Right cardiac atrium (tissue), 5 donors: ENCODE data around the gene TRAF7. TPM values are rescaled to one million over a fixed set of nuclear protein-coding genes. Genes with fewer than 3 reads are reported as not detected.
"Not testable (repeated sequence)": the region's sequence is repeated elsewhere in the genome, so short reads cannot be mapped to it uniquely, and the experiment has no call there.

Experiments used
- ATAC-seq, 2 donors: fragments of 200-7000 bp; cut with Tn5 transposase; one replicate each; pipeline versions ENCODE4 v1.8.0 to v1.9.1; 2020; ENCODE audit warnings: moderate library complexity in 2 of 2, mild to moderate bottlenecking in 1 of 2
- DNase-seq, 3 donors: peaks; one replicate each; pipeline ENCODE4 v3.0.0-alpha.2; 2020
- H3K27ac ChIP-seq: one replicate; pipeline ENCODE4 v1.5.1; 2013; ENCODE audit warnings: mild to moderate bottlenecking, low read length, control low read depth, moderate library complexity
- H3K27me3 ChIP-seq: one replicate; pipeline ENCODE4 v1.6.1; 2013; ENCODE audit not compliant: control insufficient read depth, insufficient read depth
- H3K4me1 ChIP-seq: one replicate; pipeline ENCODE4 v1.6.1; 2013; ENCODE audit warnings: low read length; ENCODE audit not compliant: control insufficient read depth, insufficient read depth
- H3K4me3 ChIP-seq: one replicate; pipeline ENCODE4 v1.5.1; 2013; ENCODE audit warnings: low read length, control low read depth
- H3K9me3 ChIP-seq: one replicate; pipeline ENCODE4 v1.6.1; 2013; ENCODE audit warnings: low read length; ENCODE audit not compliant: control insufficient read depth
- WGBS: extraction: QIAGEN DNeasy Blood & Tissue Kit; methylation state at CpG from one replicate; pipeline ENCODE4 v1.1.7; 2013; 5-methylcytosine and 5-hydroxymethylcytosine counted together
- intact Hi-C, 4 donors: fragments of 100-400 bp; cut with DNase I; formaldehyde crosslinking; loops; one replicate each; pipeline versions ENCODE4 v1.11.0 to v1.14.0; 2022 to 2023
- long read RNA-seq, 4 donors: library from polyadenylated mRNA; unstranded; transcript quantifications; one replicate each; pipeline ENCODE4 v2.0.0, GENCODE V29; 2020 to 2021
- polyA plus RNA-seq: library from polyadenylated mRNA; stranded (reverse); fragments of 200-250 nt; gene quantifications from one replicate; pipeline ENCODE4 v1.2.3, GENCODE V29; 2013
- total RNA-seq, 4 donors: library from RNA; stranded (reverse); fragmentation: NEBNext Ultra II Directional; extraction: Animal tissue kit (Norgen Biotek cat#: 25700); gene quantifications; one replicate each; pipeline ENCODE4 v1.2.1, GENCODE V29; 2021
- donor health status: healthy with polysubstance abuse.
- donor health status: DM: no; HTN: yes; CAD: no.
- donor health status: DM: no; HTN: no; CAD: no.
- donor health status: DM: no; HTN: yes; CAD: no; lungs with severe emphysema.
- donor health status: DM: yes; HTN: yes; CAD: no.

TRAF7 gene
- total RNA-seq = 10 to 100 TPM; 26.1 to 39.2 (median 33.0) TPM
- 17.7 TPM for polyA plus RNA-seq
- long read RNA-seq, donor 1, transcript TRAF7-201 (21 exons, 3,700 nt) = major isoform, 46 of 120 reads
- long read RNA-seq, donor 1, partial matches to known transcripts = 57 of 120 reads
- long read RNA-seq, donor 1, other reads (novel, unspliced or antisense) = 17 of 120 reads
- long read RNA-seq, donor 2, transcript TRAF7-201 (21 exons, 3,700 nt) = major isoform, 23 of 65 reads
- long read RNA-seq, donor 2, partial matches to known transcripts = 29 of 65 reads
- long read RNA-seq, donor 2, other reads (novel, unspliced or antisense) = 13 of 65 reads
- long read RNA-seq, donor 3, transcript TRAF7-201 (21 exons, 3,700 nt) = major isoform, 49 of 97 reads
- long read RNA-seq, donor 3, partial matches to known transcripts = 34 of 97 reads
- long read RNA-seq, donor 3, other reads (novel, unspliced or antisense) = 14 of 97 reads
- long read RNA-seq, donor 4, transcript TRAF7-201 (21 exons, 3,700 nt) = major isoform, 24 of 55 reads
- long read RNA-seq, donor 4, partial matches to known transcripts = 15 of 55 reads
- long read RNA-seq, donor 4, other reads (novel, unspliced or antisense) = 16 of 55 reads

- Histone ChIP-seq H3K27ac (peak within 1 kb of the TSS; percentile 65), H3K27me3 (no peaks in the 10 kb centered on the region), H3K4me3 (peak within 1 kb of the TSS; percentile 83), H3K4me1 (peaks cover 13% of the 10 kb centered on the region), H3K9me3 (no peaks in the 10 kb centered on the region)
- peak; percentile 99 for DNase-seq
- peak; percentile 91 to 94 for ATAC-seq
- intact Hi-C loops = loop anchor here in 1 of 4 donors (10.0 kb wide), 1 partner anchor 49 kb away; the partner anchor contains the start of gene MLST8
- under 1% methylated on average over 94 of the region's 94 CpGs for WGBS
Observed at GRCh38 chr16:2155091-2155950, at the start of gene TRAF7. Gene TRAF7, plus strand, starts transcription at chr16:2155782. Its CDS starts 8,139 bp downstream, at chr16:2163921.

- H3K4me3 ChIP-seq, H3K9me3 ChIP-seq, intact Hi-C loops, H3K27me3 ChIP-seq, H3K27ac ChIP-seq, ATAC-seq, H3K4me1 ChIP-seq: not testable (repeated sequence)
- WGBS = 94% methylated on average over 38 of the region's 38 CpGs
- DNase-seq = peak in 2 of 3 donors; percentile 10 to 45
Observed at GRCh38 chr16:2106211-2106610, 49.4 kb upstream of the TRAF7 start.

DNA sequence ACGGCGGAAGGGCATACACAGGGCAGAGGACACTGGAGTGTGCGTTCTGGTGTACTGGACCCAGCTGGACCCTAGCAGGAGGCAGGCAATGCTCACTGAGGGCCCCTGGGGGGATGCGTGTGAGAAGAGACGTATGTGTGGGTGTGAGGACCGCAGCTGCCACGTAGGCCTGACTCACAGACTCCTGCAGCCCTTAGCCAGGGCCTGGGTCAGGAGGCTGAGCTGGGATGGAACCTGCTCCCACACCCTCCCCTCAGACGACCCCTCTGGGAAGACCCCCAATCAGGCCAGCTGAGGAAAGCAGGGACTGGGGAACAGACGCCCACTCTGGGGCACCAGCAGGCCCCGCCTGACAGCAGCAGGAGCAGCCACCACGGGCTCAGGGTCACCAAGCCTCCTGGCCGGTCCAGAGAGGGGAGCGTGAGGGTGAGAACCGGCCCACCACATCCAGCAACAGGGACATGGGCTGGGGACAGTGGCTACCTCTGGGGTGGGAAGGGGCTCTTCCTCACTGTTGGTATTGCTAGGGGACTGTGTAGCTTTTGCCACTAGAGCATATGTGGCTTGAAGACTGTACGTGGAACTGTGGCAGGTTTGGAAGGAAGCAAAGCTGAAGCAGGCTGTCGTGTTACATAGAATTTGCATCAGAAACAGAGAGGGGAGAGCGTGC, 48.3 kb upstream of the TRAF7 start:
- H3K27me3 ChIP-seq, H3K9me3 ChIP-seq, H3K27ac ChIP-seq, intact Hi-C loops, H3K4me1 ChIP-seq, H3K4me3 ChIP-seq: not testable (repeated sequence)
- WGBS = 80% methylated on average over 17 of the region's 17 CpGs
- ATAC-seq = peak in 1 of 2 donors; percentile 20
- peak in 2 of 3 donors; percentile 20 to 46 for DNase-seq

DNA sequence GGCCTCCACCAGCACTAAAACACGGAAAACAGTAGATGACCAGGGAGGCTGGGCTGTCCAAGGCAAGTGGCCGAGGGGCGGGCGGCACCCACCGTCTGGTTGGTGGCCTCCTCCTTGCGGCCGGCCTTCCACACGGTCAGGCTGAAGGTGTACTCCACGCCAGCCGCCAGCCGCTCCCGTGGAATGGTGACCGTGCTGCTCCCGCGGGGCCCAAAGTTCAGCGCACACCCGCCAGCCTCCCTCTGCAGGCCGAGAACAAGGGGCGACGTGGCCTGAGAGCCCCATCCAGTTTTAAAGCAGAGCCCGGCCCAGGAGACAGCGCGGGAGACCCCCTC, 47.8 kb upstream of the TRAF7 start:
- H3K4me1 ChIP-seq, H3K27ac ChIP-seq, H3K9me3 ChIP-seq, intact Hi-C loops, H3K27me3 ChIP-seq, H3K4me3 ChIP-seq, DNase-seq: not testable (repeated sequence)
- peak in 1 of 2 donors; percentile 22 for ATAC-seq
- 94% methylated on average over 23 of the region's 23 CpGs for WGBS

- DNase-seq (peak in 2 of 3 donors; percentile 11 to 59), ATAC-seq (peak; percentile 5 to 21)
- H3K27me3 ChIP-seq, H3K4me1 ChIP-seq, H3K27ac ChIP-seq, H3K9me3 ChIP-seq, H3K4me3 ChIP-seq, intact Hi-C loops: not testable (repeated sequence)
- 98% methylated on average over 73 of the region's 73 CpGs for whole genome bisulfite sequencing
Observed at GRCh38 chr16:2108446-2109270, 46.9 kb upstream of the TRAF7 start.

DNA sequence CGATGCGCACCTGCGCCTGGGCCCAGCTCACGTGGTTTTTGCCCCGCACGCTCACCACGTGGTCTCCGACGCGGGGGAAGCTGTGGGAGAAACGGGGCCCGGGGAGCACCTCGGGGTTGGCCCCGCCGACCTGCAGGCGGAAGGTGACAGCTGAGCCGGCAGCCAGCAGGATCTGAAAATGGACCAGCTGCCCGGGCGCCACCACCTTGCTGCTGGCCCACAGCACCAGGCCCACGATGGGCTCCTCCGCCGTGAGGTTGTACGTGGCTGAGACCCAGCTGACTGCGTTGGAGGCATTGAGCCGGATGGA, 46.4 kb upstream of the TRAF7 start:
- ATAC-seq, H3K9me3 ChIP-seq, H3K4me1 ChIP-seq, H3K27ac ChIP-seq, H3K27me3 ChIP-seq, H3K4me3 ChIP-seq, intact Hi-C loops: not testable (repeated sequence)
- DNase-seq = peak in 2 of 3 donors; percentile 8 to 56
- WGBS = 93% methylated on average over 25 of the region's 25 CpGs

GRCh38 chr16:2109872-2110271, 45.7 kb upstream of the TRAF7 start:
- H3K4me1 ChIP-seq, H3K4me3 ChIP-seq, H3K27me3 ChIP-seq, H3K9me3 ChIP-seq, H3K27ac ChIP-seq, DNase-seq, intact Hi-C loops: not testable (repeated sequence)
- WGBS = 90% methylated on average over 23 of the region's 23 CpGs
- ATAC-seq = peak in 1 of 2 donors; percentile 35

- H3K27ac ChIP-seq, H3K27me3 ChIP-seq, H3K4me1 ChIP-seq, DNase-seq, H3K4me3 ChIP-seq, intact Hi-C loops, H3K9me3 ChIP-seq: not testable (repeated sequence)
- 93% methylated on average over 43 of the region's 43 CpGs for WGBS
- ATAC-seq = peak; percentile 9 to 37
Observed at GRCh38 chr16:2110332-2111008, 45.1 kb upstream of the TRAF7 start.

- H3K9me3 ChIP-seq, H3K27me3 ChIP-seq, H3K4me3 ChIP-seq, H3K4me1 ChIP-seq, intact Hi-C loops, H3K27ac ChIP-seq: not testable (repeated sequence)
- 96% methylated on average over 36 of the region's 36 CpGs for WGBS
- ATAC-seq = peak; percentile 22 to 25
- peak in 2 of 3 donors; percentile 18 to 66 for DNase-seq
Observed at GRCh38 chr16:2111009-2111353, 44.6 kb upstream of the TRAF7 start.
